A549 (cell line): Measurements from ENCODE around the gene KLK12.

ENCODE experiments used
- CTCF ChIP-seq: fragments of >200 bp; sonication (Bioruptor Twin); formaldehyde crosslinking; IDR thresholded peaks from 3 replicates; pipeline ENCODE4 v1.5.1; 2016
- MAX ChIP-seq: IDR thresholded peaks from 2 replicates; pipeline ENCODE4 v1.6.1; 2012
- NFE2L2 ChIP-seq: fragments of 150-350 bp; conservative IDR thresholded peaks from 2 replicates; pipeline ENCODE4 v1.6.1; 2014; ENCODE audit warnings: low read length
- NR3C1 ChIP-seq: fragments of >200 bp; sonication (Bioruptor Twin); formaldehyde crosslinking; IDR thresholded peaks from 3 replicates; pipeline ENCODE4 v1.6.1; 2017
- POLR2A ChIP-seq: IDR thresholded peaks from 2 replicates; pipeline ENCODE4 v1.6.1; 2012; ENCODE audit warnings: mild to moderate bottlenecking, low read length
- RAD21 ChIP-seq, 2 experiments: fragments of >200 bp in 1 of 2; sonication (Bioruptor Twin) in 1 of 2; formaldehyde crosslinking in 1 of 2; IDR thresholded peaks in 1 of 2; conservative IDR thresholded peaks in 1 of 2; 2 replicates in 1 of 2; 3 replicates in 1 of 2; pipeline ENCODE4 v1.6.1; 2012 to 2018; ENCODE audit warnings: inconsistent platforms in 1 of 2
- REST ChIP-seq: fragments of 200-600 bp; sonication (generic); IDR thresholded peaks from 2 replicates; pipeline ENCODE4 v1.6.1; 2016; ENCODE audit warnings: antibody characterized with exemption, mild to moderate bottlenecking, moderate library complexity
- SMC3 ChIP-seq: fragments of >200 bp; sonication (Bioruptor Twin); formaldehyde crosslinking; IDR thresholded peaks from 3 replicates; pipeline ENCODE4 v1.6.1; 2018; ENCODE audit warnings: inconsistent platforms

GRCh38 chr19:51012661-51013190 lies 22.1 kb downstream of the KLK12 start:
- TF ChIP-seq MAX (no peak), CTCF (no peak), POLR2A (no peak), NR3C1 (no peak), REST (no peak), RAD21 (conservative IDR thresholded peaks at IDR 0.05 in 1 of 2, IDR thresholded peaks at IDR 0.05 in 1 of 2) (no peak), SMC3 (no peak), NFE2L2 (no peak)
